Measurements from ENCODE around the gene IFI27.

Gene IFI27

DNA sequence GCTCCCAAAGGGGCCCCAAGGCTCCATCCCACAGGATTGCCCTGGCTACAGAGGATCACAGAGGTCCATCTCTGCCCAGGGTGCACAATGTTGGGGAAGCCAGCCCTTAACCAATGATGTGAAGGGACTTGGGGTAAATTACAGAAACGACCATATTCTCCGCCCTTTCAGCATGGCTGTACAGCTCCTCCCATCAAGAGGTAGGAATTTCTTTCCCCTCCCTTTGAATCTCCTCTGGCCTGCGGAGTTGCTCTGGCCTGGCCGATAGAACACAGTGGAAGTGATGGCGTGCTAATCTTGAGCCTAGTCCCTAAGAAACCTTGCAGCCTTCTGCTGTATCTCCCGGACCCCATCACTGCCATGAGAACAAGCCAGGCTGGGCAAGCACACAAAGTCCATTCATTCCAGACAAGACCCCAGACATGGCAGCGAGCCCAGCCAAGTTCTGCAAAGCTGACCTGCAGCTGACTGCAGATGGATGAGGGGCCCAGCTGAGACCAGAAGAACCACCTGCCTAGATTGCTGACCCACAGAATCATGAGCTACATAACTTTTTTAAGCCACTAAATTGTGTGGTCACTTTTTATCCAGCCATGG lies 6.9 kb upstream of the IFI27 start:
- no peak for DNase-seq

DNA sequence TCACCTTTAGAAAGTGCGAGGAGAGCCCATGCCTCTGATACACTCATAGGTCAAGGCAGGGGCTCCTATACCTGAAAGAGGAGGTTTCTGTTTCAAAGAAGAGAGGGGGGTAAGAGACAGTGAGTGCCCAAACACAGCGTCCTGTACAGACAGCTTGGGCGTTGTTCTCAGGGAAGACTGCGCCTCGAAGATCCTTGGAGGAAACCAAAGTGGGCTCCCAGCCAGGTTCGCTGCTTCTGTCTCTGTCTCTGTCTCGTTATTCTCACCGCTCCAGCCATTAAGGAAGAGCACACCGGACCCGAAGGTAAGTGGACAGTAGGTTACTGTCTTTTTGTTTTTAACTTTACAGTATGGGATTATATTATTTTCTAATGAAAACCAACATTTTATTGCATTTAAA lies 5.8 kb upstream of the IFI27 start:
- DNase-seq: no peak

DNA sequence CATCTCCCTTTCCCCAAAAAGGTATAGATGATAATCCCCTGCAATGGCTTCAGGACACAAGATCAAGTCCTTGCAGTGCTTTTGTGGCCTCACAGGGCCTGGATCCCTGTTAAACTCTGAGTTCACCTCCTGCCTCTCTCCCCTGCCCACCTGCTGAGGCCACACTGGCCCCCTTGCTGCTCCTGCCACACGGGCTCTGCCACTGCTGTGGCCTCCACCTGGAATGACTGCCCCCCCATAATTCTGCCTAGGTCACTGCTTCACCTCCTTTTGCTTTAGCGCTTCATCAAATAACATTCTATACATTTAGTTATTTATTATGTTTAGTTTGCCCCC lies 653 bp upstream of the IFI27 start:
- no peak for DNase-seq

DNA sequence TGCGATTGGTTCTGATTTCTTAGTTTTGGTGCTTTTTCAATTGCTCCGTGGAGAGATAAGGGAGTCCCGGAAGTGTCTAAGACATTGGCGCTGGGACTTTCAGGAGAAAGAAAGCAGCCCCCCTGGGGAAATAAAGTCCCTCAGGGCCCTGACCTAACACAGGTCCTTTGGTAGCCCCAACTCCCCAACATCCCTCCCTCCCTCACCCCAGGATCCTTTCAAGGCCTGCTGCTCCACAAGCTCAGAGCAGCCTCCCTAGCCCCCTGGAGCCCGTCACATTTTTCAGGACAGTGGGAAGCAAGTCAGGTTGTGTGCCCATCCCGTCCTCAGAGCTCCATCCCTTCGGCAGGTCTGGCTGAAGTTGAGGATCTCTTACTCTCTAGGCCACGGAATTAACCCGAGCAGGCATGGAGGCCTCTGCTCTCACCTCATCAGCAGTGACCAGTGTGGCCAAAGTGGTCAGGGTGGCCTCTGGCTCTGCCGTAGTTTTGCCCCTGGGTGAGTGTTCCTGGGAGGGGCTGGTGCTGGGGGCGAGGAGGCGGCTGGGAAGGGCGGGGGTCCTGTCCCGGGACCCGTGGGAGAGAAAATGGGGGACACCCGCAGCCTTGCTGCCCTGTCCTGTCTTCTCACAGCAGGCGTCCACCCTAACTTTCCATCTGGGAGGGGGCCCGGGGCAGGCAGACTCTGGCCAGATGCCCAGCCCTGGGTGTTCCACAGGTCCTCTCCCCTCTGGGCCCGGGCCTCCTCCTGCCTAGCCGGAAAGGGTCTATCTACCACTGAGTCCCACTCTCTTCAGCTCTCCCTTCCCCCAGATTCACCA lies 950 bp downstream of the IFI27 start:
- no peak for DNase-seq

DNA sequence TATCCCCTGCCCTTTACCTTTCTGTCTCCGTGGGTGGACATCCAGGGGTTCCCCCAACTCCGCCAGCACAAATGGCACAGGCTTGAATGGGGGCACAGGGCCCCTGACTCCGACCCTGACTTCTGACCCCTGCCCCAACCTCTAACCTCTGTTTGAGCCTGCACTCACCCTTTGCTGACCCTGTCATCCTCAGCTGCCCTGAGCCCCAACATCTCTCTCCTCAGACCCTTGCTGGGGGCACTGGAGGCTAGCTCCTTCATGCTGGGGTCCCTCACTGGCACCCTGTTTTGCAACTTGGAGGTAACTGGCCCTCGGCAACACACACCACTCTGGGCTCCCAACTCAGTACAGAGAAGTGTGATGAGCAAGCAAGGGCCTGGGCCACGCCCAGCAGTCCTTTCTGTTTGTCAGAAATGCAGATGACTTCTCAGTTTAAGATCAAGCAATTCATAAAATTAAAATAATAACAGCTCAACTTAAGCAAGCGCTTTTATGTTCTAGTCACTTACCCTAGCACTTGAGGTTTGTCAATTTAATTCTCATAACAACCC lies 2.1 kb downstream of the IFI27 start:
- no peak for DNase-seq

DNA sequence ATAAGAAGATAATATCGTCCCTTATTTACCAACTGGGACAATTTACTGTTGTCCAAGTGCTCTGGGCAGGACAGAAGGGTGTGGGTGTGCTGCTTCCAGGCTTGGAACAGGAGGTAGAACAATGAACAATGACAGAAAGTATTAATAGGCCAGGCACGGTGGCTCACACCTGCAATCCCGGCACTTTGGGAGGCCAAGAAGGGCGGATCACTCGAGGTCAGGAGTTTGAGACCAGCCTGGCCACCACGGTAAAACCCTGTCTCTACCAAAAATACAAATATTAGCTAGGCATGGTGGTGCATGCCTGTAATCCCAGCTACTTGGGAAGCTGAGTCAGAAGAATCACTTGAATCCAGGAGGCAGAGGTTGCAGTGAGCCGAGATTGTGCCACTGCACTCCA lies 2.5 kb downstream of the IFI27 start:
- DNase-seq: no peak

DNA sequence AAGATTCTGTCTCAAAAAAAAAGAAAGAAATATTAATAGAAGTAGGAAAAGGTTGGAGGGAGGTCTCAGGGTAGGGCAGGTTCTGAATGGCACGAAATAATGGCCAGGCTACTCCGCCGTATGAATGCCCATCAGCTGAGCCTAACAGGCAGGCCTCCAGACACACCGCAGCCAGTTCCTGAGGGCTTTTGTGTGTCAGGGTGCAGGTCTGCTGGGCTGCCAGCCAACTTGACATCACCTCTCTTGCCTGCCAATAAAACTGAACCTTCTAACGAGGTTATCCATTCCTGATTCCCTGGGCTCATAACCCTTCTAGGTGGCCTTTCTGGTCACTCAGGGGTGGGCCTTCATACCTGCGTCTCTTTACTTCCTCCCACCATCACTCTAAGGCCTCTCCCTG lies 3.0 kb downstream of the IFI27 start:
- no peak for DNase-seq

DNA sequence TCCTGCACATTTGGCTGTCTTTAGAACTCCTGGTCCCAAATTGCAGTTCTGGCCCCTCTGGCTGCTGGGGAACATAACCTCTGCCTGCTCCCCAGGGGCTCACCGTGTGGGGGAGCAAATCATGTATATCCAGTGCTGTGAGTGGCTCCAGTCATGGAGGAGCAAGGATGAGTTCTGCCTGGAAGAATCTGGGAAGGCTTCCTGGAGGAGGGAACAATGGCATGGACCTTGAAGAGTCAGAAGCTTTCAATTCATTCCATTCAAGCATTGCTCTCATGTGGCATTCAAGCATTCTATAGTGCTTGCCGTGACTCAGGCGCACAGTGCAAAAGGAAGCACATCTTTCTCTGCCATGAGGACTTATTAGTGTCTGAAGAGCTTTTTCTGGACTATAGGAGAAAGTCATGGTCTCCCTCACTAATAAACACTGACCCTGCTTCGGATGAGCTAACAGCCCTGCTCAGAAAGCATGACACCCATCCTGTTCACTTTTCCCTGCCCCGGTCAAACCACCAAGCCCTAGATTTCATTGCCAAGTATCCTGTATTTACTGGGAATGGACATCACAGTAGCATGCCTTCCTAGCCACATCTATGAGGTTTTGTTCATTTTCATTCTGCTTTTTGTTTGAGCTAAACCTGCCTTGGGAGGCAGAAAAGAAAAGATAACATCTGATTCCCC lies 3.5 kb downstream of the IFI27 start:
- DNase-seq: no peak

DNA sequence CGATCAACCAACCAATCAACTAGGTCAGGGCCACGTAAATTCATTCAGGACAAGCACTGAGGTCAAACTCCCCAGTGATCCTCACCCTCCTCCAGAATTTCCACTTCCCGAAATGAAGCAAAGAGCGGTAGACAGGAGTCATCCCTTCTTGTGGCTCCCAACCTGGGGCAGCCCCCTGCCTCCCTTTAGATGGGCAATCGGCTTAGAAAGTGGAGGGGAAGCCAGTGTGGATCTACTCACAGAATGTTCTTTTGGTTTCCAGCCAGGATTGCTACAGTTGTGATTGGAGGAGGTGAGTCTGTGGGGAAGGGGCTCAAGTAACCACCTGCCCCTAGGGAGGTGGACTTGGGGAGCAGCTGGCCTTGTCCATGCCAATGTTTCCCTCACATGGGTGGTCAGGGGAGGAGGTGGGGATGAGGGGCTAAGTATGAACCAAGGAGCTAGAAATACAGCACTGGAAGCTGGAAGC lies 4.1 kb downstream of the IFI27 start:
- DNase-seq: no peak

DNA sequence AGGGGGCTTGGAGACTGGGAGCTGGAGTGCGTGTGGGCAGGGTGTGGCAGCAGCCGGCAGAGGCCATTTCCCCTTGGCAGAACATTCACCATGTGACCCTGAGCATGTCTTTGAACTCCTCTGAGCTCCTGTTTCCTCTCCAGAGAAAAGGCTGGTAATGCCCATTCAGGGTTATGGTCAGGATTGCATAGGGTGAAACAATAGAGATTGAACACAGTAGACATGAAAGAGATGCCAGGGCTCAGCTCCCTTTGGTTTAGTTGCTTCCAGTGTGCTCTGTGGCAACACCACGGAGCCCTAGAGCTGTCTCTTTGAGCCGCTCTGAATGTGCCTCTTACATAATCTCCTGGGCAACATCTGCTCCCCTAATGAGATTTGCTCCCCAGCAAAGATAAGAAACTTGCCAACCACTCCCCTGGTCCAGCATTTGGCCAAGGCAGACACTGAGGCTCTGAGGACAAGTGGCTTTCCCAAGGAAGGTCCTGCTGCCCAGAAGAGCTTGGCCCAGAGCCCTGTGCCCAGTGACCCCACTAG lies 4.6 kb downstream of the IFI27 start:
- no peak for DNase-seq

DNA sequence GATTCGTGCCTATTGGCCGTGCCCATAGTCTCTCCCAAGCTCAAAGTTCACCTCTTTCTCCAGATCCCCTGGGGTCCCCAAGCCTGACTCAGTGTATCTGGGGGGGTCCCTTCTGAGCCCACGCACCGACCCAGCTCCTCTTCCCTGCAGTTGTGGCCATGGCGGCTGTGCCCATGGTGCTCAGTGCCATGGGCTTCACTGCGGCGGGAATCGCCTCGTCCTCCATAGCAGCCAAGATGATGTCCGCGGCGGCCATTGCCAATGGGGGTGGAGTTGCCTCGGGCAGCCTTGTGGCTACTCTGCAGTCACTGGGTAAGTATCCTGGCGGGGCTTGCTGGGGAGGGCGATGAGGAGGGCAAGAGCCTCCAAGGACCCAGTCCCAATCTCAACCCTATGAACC lies 5.1 kb downstream of the IFI27 start:
- DNase-seq: no peak

DNA sequence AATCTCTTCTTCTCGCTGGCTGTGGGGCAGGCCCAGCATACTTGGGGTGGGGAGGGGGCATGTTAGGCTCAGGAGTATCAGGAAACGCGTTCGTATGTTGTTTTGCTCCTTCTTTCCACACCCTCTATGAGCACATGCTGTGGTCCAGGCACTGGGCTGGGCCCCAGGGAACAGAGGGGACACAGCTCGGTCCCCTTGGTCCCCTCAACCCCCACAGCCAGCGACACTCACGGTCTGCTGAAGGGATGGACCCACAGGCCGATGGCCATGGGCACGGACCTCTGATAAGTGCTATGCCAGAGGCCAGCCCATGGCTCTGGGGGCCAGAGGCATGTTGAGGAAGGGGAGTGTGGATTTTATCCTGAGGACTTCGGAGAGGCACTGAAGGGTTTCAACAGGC lies 6.2 kb downstream of the IFI27 start:
- no peak for DNase-seq

DNA sequence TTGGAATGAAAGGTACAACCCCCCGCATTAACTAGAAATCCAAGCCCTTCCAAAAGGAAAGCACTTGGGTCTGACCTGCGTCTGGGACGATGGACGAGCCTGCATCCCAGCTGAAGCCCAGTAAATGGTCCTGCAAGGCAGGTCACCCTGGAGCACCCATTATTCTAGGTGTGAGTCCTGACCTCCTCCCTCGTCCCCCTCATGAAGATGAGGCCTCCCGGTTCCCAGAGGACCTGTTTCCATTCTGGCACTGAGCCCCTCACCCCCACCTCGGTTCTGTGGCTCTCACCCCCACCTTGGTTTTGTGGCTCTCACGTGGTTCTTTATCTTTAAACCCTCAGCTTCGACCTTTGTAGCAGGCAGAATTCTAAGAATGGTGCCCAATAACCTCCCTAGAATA lies 7.3 kb downstream of the IFI27 start:
- DNase-seq: no peak

DNA sequence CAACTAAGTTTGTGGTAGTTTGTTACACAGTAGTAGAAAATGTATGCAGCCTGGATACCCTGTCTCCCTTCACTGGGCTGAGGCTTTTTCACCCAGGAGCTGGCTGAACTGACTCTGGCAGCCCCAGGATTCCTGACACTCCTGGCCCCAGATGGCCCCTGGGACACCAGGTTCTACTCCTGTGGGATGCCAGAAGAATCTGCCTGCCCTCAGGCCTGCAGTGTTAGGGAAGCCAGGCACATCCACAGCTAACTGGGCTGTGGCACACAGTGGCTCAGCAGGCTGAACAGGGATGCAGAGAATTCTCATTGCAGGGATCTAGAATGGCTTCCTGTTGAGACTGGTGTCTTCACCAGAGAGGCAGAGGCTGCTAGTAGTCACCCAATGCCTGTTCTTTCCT lies 8.5 kb downstream of the IFI27 start:
- no peak for DNase-seq

DNA sequence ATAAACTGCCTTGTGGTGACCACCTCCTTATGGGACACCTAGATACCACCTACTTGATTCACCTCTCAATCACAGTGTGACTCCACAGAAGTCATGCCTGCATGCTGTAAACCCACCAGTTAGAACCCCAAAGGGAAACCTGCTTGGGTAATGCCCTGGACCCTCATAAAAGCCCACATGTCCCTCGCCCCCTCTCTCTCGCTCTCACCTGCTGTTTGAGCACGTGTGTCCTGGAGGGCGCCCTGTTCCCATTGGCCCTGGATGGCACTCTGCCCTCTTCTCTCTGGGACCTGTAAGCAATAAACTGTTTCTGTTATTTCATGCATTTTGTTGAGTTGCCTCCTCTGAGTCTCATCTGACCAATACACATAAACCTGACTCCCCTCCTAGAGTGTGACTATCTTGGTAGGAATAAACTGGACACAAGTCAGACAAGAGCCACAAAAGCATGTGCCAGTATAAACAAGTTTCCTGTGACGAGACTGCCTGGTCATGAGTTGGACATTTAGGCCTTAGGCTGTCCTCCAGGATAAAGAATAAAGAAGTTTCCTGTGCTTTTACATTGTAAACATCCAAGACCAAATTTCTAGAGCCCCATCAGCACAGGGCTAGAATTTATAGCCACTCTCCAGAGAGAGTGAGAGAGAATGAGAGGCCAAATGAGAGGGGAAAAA lies 10.3 kb downstream of the IFI27 start:
- DNase-seq: no peak

DNA sequence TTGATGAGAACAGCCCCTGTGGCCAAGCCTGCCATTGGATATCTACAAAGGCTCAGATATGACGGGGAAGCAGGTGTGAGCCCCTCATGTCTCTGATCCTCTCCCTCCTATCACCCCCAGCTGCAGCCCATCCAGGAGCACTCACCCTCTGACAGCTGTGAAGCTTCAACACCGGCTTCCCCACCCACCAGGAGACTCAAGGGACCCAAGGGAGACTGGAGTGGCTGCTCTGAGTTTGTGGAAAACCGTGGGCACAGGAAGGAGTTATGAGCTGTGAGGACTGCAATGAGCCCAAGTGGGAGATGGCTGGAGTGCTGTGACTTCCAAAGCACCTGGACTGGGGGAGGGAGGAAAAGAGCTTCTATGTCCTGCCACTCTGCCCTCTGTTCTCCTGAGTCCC lies 10.9 kb downstream of the IFI27 start:
- DNase-seq: no peak

DNA sequence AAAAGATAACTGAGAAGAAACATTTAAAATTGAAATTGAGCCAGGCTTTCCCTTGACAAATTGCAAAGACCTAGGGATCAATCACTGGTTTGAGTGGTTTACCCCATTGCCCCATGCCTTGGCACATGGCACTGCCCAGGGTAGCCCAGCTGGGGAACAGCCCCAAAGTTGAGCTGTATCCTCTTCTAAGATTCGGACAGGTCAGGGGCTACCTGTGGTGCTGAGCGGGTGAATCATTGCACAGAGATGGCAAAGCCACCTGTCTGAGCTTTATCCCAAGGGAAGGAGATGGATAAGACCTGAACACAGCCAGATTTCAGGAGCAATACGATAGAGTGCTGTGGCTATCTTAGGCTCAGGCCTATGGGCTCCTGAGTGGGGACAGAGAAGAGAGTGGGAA lies 11.9 kb downstream of the IFI27 start:
- DNase-seq: no peak

DNA sequence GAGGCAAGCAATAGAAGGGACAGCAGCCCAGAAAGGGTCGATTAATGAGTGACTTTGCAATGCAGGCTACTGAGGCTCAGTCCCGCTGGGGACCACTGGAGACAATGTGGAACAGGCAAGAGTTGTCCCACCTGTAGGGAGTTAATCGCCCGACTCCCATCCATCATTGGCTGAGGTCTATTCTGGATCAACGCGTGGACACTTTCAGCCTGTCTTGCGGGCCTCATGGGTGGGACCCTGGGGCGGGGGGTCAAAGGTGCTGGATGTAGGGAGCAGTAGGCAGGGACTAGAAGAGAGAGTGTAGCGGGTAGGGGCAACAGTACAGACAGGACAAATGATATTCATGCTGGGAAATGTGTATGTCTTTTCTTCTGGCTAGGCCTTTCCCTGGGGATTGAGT lies 12.8 kb downstream of the IFI27 start:
- no peak for DNase-seq

DNA sequence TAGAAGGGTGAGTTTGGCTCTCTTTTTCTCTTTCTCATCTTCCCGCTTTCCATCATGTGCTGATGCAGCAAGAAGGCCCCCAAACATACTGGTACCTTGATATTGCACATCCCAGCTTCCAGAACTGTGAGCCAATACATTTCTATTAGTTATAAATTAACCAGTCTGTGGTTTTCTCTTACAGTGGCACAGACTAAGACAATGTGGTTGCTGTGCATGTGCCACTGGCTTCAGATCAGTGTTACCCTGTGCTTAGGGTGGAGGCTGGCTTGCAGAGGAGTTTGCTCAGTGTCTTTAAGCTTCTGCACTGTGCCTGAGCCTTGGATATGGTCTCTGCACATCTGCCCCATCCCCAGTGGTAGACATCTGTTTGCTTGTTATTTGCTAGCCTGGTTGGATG lies 13.3 kb downstream of the IFI27 start:
- DNase-seq: no peak

DNA sequence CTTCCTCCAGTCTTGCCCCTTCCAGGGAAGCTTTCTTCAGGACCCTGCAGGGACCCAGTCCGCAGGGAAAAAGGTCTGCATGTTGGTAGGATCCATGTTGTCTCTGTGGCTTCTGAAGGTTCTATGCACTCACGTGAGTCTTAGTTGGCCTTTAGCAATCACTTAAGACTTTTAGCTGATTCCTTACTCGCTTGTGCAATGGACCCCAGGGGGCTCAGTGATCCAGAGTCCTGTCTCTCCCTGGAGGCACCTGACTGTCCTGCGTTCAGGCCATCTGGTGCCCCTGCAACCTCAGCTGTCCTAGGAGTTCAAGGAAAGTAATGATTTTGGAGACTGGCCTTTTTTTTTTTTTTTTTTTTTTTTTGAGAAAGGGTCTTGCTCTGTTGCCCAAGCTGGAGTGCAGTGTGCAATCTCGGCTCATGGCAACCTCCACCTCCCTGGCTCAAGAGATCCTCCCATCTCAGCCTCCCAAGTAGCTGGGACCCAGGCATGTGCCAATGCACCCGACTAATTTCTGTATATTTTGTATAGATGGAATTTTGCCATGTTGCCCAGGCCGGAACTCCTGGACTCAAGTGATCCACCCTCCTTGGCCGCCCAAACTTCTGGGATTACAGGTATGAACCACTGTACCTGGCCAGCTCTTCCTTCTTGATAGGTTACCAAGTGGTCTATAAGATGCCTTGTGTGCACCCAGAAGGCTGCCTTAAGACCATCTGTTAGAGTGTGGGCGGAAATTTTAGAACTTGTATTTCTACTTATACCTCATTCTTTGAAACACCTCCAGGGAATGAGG lies 14.2 kb downstream of the IFI27 start:
- no peak for DNase-seq

DNA sequence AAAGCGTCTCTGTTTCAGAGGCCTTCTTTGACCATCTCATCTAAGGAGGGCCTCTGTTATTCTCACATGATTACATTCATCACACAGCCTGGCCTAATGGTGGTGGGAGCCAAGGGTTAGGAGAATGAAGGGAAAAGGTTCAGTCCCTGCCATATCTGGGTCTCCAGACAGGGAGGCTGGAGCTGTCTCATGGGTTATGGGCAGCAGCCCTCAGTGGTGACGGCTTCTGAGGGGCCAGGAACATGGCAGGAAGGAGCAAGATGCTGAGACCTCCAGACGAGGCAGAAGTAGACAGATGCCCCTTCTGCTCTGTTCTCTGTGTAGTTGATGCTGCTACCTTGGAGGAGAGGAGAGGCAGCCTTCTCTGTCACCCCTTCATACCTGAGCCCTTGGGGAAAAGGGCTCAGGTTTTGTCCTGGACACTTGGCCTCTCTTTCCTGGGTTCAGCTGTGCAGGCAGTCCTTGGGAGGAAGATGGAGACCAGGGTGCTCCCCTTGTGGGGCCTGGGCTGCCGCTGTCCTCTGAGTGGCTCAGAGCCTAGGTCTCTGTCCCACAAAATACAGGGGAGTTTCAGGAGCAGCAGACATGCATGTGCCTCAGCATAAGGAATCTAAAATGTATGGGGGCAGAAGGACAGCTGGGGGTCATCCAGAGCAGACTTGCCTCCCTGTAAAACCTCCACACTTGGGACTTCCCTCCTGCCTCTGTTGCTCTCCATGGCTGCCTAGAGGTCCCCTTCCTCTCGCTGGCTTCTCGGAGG lies 15.3 kb downstream of the IFI27 start:
- DNase-seq: no peak

DNA sequence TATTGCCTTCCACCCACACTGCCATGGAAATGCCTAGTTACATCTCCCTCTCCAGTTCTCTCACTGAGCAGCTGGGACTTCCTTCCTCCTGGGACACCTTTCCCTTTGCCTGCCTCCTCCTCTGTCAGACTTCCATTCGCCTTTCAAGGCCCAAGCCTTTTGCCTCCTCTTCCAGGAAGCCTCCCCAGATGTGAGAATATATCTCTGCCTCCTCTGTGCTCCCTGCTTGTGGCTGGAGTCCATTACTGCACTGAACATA lies 15.8 kb downstream of the IFI27 start:
- no peak for DNase-seq

Measured in activated gamma-delta T cell treated with Interleukin-2 at 50 U/mL for 16 hours (primary cell).